Uterus (tissue), 4 donors: ENCODE measurements around the gene RABGGTA. TPM values are rescaled to one million over a fixed set of nuclear protein-coding genes. Genes with fewer than 3 reads are reported as not detected.
"Not testable (repeated sequence)": the region's sequence is repeated elsewhere in the genome, so short reads cannot be mapped to it uniquely, and the experiment has no call there.

ENCODE experiments used
- DNase-seq, 2 donors: peaks; one replicate each; pipeline ENCODE4 v3.0.0-alpha.2; 2019 to 2020
- H3K27ac ChIP-seq, 2 donors: fragments of 200-600 bp; sonication (generic); 1 replicate in 1 of 2; 2 replicates in 1 of 2; pipeline ENCODE4 v1.5.1; 2016 to 2018
- H3K27me3 ChIP-seq, 2 donors: fragments of 200-600 bp; sonication (generic); one replicate each; pipeline ENCODE4 v1.5.1; 2018 to 2019; ENCODE audit warnings: control low read depth in 1 of 2
- H3K36me3 ChIP-seq, 2 donors: fragments of 200-600 bp; sonication (generic); one replicate each; pipeline ENCODE4 v1.5.1; 2019; ENCODE audit warnings: control low read depth in 1 of 2
- H3K4me1 ChIP-seq, 2 donors: fragments of 200-600 bp; sonication (generic); one replicate each; pipeline ENCODE4 v1.5.1; 2018 to 2019; ENCODE audit warnings: control low read depth in 1 of 2
- H3K4me3 ChIP-seq, 2 donors: fragments of 200-600 bp; sonication (generic); 1 replicate in 1 of 2; 2 replicates in 1 of 2; pipeline ENCODE4 v1.5.1; 2018 to 2019; ENCODE audit warnings: mild to moderate bottlenecking in 1 of 2
- H3K9me3 ChIP-seq, 2 donors: fragments of 200-600 bp; sonication (generic); one replicate each; pipeline ENCODE4 v1.5.1; 2019; ENCODE audit warnings: control low read depth in 1 of 2
- POLR2A ChIP-seq, 2 donors: fragments of 450-650 bp; IDR thresholded peaks; one replicate each; pipeline ENCODE4 v1.6.1; 2016; ENCODE audit warnings: antibody characterized with exemption in 2 of 2, mild to moderate bottlenecking in 1 of 2, moderate library complexity in 1 of 2
- intact Hi-C: fragments of 100-400 bp; cut with DNase I; formaldehyde crosslinking; loops from one replicate; pipeline ENCODE4 v1.15.1; 2023; ENCODE audit warnings: low total_unique reads
- total RNA-seq, 4 donors: library from RNA; depleted of rRNA in 3 of 4; stranded (reverse); fragments of >200 nt in 3 of 4; gene quantifications; one replicate each; pipeline versions ENCODE4 v1.1.0 to v1.2.4, GENCODE V29; 2014 to 2023
- TF ChIP-seq, protein P1 (sequence below), 4 experiments: fragments of 200-600 bp in 2 of 4; fragments of 450-650 bp in 2 of 4; sonication (generic) in 2 of 4; IDR thresholded peaks; one replicate each; pipeline ENCODE4 v1.5.1; 2016 to 2019; ENCODE audit warnings: antibody characterized with exemption in 4 of 4, mild to moderate bottlenecking in 2 of 4, moderate library complexity in 1 of 4
- donor health status: DM: yes; HTN: yes; CAD: no.

RABGGTA gene
- total RNA-seq, 4 donors from 2014 or later, result 9.2 to 67.9 (median 23.2) TPM

DNA sequence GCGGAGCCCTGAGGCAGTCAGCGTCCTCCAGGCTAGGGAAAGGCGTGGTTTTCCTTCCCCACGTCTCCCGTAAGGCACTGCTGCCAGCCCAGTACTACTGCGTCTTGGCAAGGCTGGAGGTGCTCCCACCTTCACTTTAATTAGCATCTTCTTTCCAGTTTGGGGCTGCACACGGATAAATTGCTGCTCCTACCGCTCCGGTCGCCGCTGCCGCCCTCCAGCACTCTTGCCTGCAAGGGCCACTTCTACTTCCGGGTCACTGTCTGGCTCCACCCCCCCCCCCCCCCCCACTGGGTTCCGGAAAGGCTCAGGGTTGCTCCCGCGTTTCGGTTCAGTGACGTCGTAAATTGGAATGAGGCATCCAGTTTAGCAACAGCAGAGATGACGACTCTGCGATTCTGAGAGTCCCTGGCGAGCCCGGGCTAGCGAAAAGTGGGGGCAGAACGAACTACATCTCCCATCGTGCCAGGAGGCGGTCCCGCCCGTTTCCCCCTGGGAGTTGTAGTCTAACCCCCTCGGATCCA is 39.2 kb downstream of the RABGGTA start, which contains the start of gene NEDD8:
Gene NEDD8 (minus strand): TSS at position 247 of the 524 bp plus-strand sequence. CDS start 100 bp downstream, at position 147.
- Histone ChIP-seq H3K4me3 (peak within 1 kb of the TSS; percentile 66 to 97), H3K36me3 (no peaks in the 10 kb centered on the region), H3K27me3 (no peaks in the 10 kb centered on the region), H3K4me1 (peaks cover 0 to 10% of the 10 kb centered on the region in 2 donors), H3K27ac (peak within 1 kb of the TSS; percentile 83 to 84), H3K9me3 (no peaks in the 10 kb centered on the region)
- intact Hi-C loops, result loop anchor here (10.0 kb wide), 1 partner anchor 203 kb away; no protein-coding TSS in a partner anchor
- peak; percentile 95 to 96 for DNase-seq
- TF ChIP-seq POLR2A (IDR thresholded peaks at IDR 0.05), result peak in 1 of 2 donors; percentile 41
- TF ChIP-seq, protein P1, sequence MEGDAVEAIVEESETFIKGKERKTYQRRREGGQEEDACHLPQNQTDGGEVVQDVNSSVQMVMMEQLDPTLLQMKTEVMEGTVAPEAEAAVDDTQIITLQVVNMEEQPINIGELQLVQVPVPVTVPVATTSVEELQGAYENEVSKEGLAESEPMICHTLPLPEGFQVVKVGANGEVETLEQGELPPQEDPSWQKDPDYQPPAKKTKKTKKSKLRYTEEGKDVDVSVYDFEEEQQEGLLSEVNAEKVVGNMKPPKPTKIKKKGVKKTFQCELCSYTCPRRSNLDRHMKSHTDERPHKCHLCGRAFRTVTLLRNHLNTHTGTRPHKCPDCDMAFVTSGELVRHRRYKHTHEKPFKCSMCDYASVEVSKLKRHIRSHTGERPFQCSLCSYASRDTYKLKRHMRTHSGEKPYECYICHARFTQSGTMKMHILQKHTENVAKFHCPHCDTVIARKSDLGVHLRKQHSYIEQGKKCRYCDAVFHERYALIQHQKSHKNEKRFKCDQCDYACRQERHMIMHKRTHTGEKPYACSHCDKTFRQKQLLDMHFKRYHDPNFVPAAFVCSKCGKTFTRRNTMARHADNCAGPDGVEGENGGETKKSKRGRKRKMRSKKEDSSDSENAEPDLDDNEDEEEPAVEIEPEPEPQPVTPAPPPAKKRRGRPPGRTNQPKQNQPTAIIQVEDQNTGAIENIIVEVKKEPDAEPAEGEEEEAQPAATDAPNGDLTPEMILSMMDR (IDR thresholded peaks at IDR 0.05), result no peak

DNA sequence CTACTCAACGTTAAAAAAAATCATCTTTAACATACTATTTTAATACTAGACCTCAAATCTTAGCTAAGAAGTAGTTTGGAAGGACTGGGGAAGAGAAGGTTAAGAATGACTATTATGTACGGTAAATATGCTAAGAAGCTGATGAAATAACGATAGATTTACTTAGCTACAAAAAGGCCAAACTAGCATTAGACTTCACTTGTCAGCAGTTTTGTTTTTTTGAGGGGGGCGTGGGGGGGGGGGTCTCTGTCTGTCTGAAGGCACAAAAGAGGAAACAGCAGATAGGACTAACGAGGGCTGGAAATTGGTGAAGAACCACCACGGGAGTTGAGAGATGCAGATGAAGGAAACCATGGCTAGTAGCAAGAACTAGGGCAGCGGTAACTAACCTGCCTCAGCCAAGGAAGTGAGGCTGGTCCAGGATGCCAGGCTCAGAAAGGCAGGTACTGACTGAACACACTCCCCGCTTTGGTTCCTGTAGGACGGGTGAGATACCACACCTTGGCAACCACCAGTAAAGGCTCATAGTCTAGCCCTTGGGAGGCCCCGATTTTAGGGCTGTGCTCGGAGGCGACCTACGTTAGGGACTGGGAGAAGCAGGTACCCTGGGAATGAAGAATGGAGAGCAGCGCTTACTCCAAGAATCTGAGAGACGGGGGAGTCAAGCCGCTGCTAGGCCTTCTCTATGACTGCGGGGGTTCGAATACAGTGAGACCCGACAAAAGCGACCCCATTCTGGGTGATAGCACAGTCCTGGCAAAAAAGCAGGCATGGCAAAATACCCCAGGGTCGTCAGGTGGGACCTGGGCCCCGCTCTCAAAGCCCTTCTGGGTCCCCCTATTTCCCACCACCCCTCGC is 39.9 kb downstream of the RABGGTA start:
- no peaks in the 10 kb centered on the region for H3K36me3 ChIP-seq
- H3K27ac ChIP-seq, result peak overlapping the region; percentile 83 to 84
- TF ChIP-seq POLR2A (IDR thresholded peaks at IDR 0.05), result no peak
- TF ChIP-seq, protein P1 (IDR thresholded peaks at IDR 0.05), result no peak
- no peaks in the 10 kb centered on the region for H3K9me3 ChIP-seq
- H3K27me3 ChIP-seq, result no peaks in the 10 kb centered on the region
- intact Hi-C loops, result loop anchor here (10.0 kb wide), 1 partner anchor 203 kb away; no protein-coding TSS in a partner anchor
- no peak for DNase-seq
- H3K4me3 ChIP-seq, result peak overlapping the region; percentile 66 to 97
- H3K4me1 ChIP-seq, result peaks cover 0 to 10% of the 10 kb centered on the region in 2 donors

DNA sequence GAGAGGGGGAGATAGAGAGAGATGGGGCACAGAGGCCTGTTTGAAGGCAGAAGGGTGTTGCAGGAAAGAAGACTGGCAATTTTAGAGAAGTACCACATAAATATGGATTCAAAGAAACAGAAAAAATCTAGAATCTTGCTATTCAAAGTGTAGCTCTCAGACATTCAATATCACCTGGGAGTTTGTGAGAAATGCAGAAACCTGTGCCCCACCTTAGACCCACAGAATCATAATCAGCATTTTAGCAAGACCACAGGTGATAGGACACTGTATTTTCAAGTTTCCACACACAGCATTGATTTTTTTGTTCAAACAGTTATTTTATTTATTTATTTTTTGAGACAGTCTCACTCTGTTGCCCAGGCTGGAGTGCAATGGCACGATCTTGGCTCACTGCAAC is 42.5 kb downstream of the RABGGTA start:
- Histone ChIP-seq H3K36me3 (no peaks in the 10 kb centered on the region), H3K27ac (no peak overlapping the region), H3K27me3 (no peaks in the 10 kb centered on the region), H3K4me3 (no peak overlapping the region), H3K9me3 (no peaks in the 10 kb centered on the region), H3K4me1 (peaks cover 0 to 10% of the 10 kb centered on the region in 2 donors)
- intact Hi-C loops, result no loop called here
- no peak for DNase-seq
- TF ChIP-seq, protein P1 (IDR thresholded peaks at IDR 0.05), result no peak
- no peak for TF ChIP-seq POLR2A (IDR thresholded peaks at IDR 0.05)

DNA sequence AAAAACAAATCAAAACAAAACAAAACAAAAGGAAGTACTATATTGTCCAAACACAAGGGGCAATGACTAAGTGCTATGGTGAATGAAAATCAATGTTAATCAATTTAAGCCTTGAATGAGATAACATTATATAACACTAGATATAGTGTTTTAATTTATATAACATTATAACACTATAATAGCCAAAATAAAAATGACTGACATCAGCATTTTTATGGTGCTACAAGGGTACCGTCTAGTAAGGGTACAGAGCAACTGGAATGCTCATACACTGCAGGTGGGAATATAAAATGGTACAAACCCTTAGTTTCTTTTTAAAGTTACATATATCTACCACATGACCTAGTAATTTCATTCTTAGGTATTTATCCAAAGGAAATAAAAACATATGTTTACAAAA is 44.9 kb downstream of the RABGGTA start:
- intact Hi-C loops, result no loop called here
- peaks cover 0 to 2% of the 10 kb centered on the region in 2 donors for H3K4me1 ChIP-seq
- TF ChIP-seq, protein P1 (IDR thresholded peaks at IDR 0.05), result no peak
- TF ChIP-seq POLR2A (IDR thresholded peaks at IDR 0.05), result no peak

DNA sequence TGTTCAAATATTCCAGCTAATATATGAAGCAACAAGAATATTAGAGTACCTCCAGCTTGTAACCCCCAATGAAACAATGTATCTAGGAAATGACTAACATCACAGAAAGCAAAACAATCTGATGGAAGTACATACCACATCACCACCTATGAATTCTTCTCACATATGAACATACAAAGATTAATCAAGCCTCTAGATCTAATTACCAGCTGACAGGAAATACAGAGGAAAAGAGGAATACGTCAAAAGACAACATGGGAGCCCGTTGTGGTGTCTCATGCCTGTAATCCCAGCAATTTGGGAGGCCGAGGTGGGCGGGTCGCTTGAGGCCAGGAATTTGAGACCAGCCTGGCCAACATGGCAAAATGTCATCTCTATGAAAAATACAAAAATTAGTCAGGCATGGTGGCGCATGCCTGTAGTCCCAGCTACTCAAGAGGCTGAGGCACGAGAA is 46.8 kb downstream of the RABGGTA start:
- TF ChIP-seq, protein P1 (IDR thresholded peaks at IDR 0.05), result no peak
- TF ChIP-seq POLR2A (IDR thresholded peaks at IDR 0.05), result no peak
- no peaks in the 10 kb centered on the region for H3K4me1 ChIP-seq
- no peak overlapping the region for H3K4me3 ChIP-seq
- DNase-seq, result no peak
- intact Hi-C loops, result no loop called here
- no peaks in the 10 kb centered on the region for H3K27me3 ChIP-seq
- H3K27ac ChIP-seq, result no peak overlapping the region
- H3K36me3 ChIP-seq, result no peaks in the 10 kb centered on the region
- no peaks in the 10 kb centered on the region for H3K9me3 ChIP-seq

More for the DNA sequence above, 44.9 kb downstream of the RABGGTA start:
- Histone ChIP-seq H3K27ac (no peak overlapping the region), H3K27me3 (no peaks in the 10 kb centered on the region), H3K36me3 (no peaks in the 10 kb centered on the region), H3K4me3 (no peak overlapping the region), H3K9me3 (no peaks in the 10 kb centered on the region)
- no peak for DNase-seq

DNA sequence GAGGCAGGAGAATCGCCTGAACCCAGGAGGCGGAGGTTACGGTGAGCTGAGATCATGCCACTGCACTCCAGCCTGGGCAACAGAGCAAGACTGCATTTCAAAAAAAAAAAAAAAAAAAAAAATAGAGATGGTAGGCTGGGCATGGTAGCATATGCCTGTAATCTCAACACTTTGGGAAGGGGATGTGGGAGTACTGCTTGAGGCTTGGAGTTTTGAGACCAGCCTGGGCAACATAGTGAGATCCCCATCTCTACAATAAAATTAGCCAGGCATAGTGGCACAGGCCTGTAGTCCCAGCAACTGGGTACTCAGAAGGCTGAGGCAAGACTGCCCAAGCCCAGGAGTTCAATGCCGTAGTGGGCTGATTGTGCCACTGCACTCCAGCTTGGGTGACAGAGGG is 48.4 kb downstream of the RABGGTA start:
- H3K36me3 ChIP-seq, H3K27me3 ChIP-seq, H3K4me1 ChIP-seq, H3K9me3 ChIP-seq, DNase-seq, H3K27ac ChIP-seq, intact Hi-C loops, H3K4me3 ChIP-seq: not testable (repeated sequence)
